Measurements from ENCODE around the gene GPATCH8.

Gene GPATCH8

GRCh38 chr17:44465897-44466296 is 37.3 kb downstream of the GPATCH8 start:
- no peaks in the 10 kb centered on the region for H3K4me1 ChIP-seq
- H3K9me3 ChIP-seq: no peaks in the 10 kb centered on the region
- H3K27me3 ChIP-seq: no peaks in the 10 kb centered on the region
- TF ChIP-seq CTCF (IDR thresholded peaks at IDR 0.05; ENCODE audit: low read depth, low read length): no peak
- no peak for DNase-seq
- no peak overlapping the region for H3K4me3 ChIP-seq (ENCODE audit: low read depth, low read length)
- peaks cover 9% of the 10 kb centered on the region for H3K36me3 ChIP-seq

GRCh38 chr17:44465276-44465675 is 37.9 kb downstream of the GPATCH8 start:
- DNase-seq: no peak
- H3K27me3 ChIP-seq: no peaks in the 10 kb centered on the region
- no peak for TF ChIP-seq CTCF (IDR thresholded peaks at IDR 0.05; ENCODE audit: low read depth, low read length)
- no peaks in the 10 kb centered on the region for H3K9me3 ChIP-seq
- H3K4me1 ChIP-seq: no peaks in the 10 kb centered on the region
- no peak overlapping the region for H3K4me3 ChIP-seq (ENCODE audit: low read depth, low read length)
- peaks cover 5% of the 10 kb centered on the region for H3K36me3 ChIP-seq

GRCh38 chr17:44464037-44464436 is 39.2 kb downstream of the GPATCH8 start:
- peaks cover 5% of the 10 kb centered on the region; the same call in 1 of the 2 replicates for H3K36me3 ChIP-seq
- DNase-seq: no peak
- no peaks in the 10 kb centered on the region for H3K4me1 ChIP-seq
- no peak for TF ChIP-seq CTCF (IDR thresholded peaks at IDR 0.05; ENCODE audit: low read depth, low read length)
- no peaks in the 10 kb centered on the region for H3K27me3 ChIP-seq
- H3K9me3 ChIP-seq: no peaks in the 10 kb centered on the region
- no peak overlapping the region for H3K4me3 ChIP-seq (ENCODE audit: low read depth, low read length)

- TF ChIP-seq CTCF (IDR thresholded peaks at IDR 0.05; ENCODE audit: low read depth, low read length): no peak
- H3K27me3 ChIP-seq: no peaks in the 10 kb centered on the region
- no peak for DNase-seq
- H3K4me3 ChIP-seq (ENCODE audit: low read depth, low read length): no peak overlapping the region
- no peaks in the 10 kb centered on the region for H3K9me3 ChIP-seq
- H3K36me3 ChIP-seq: no peaks in the 10 kb centered on the region; the same call in 1 of the 2 replicates
- H3K4me1 ChIP-seq: no peaks in the 10 kb centered on the region
These were observed 51.4 kb downstream of the GPATCH8 start for GRCh38 chr17:44451832-44452231.

GRCh38 chr17:44451016-44451627 is 52.1 kb downstream of the GPATCH8 start:
- DNase-seq: no peak
- no peaks in the 10 kb centered on the region for H3K4me1 ChIP-seq
- no peaks in the 10 kb centered on the region for H3K27me3 ChIP-seq
- no peak overlapping the region for H3K4me3 ChIP-seq (ENCODE audit: low read depth, low read length)
- H3K9me3 ChIP-seq: no peaks in the 10 kb centered on the region
- TF ChIP-seq CTCF (IDR thresholded peaks at IDR 0.05; ENCODE audit: low read depth, low read length): no peak
- no peaks in the 10 kb centered on the region; the same call in 1 of the 2 replicates for H3K36me3 ChIP-seq

GRCh38 chr17:44448412-44448811 is 54.8 kb downstream of the GPATCH8 start:
- no peaks in the 10 kb centered on the region; the same call in 1 of the 2 replicates for H3K36me3 ChIP-seq
- H3K9me3 ChIP-seq: no peaks in the 10 kb centered on the region
- H3K4me3 ChIP-seq (ENCODE audit: low read depth, low read length): no peak overlapping the region
- DNase-seq: no peak
- no peaks in the 10 kb centered on the region for H3K4me1 ChIP-seq
- TF ChIP-seq CTCF (IDR thresholded peaks at IDR 0.05; ENCODE audit: low read depth, low read length): no peak
- no peaks in the 10 kb centered on the region for H3K27me3 ChIP-seq
